Measurements from ENCODE around the gene CPA2.
"Not testable (repeated sequence)": the region's sequence is repeated elsewhere in the genome, so short reads cannot be mapped to it uniquely, and the experiment has no call there.

CPA2 gene

GRCh38 chr7:130266258-130266960 is at the start of gene CPA2:
TSS of gene CPA2 (plus strand) at chr7:130266863. CDS start at chr7:130266882, 19 bp downstream.
- no peak within 1 kb of the TSS for H3K4me3 ChIP-seq (replicated peaks; ENCODE audit: low read depth, low read length)
- no peak for TF ChIP-seq CTCF (IDR thresholded peaks at IDR 0.05; ENCODE audit: low read length, missing control alignments)
- DNase-seq (ENCODE audit: low read depth): no peak

- no peak for TF ChIP-seq CTCF (IDR thresholded peaks at IDR 0.05; ENCODE audit: low read length, missing control alignments)
- DNase-seq (ENCODE audit: low read depth): no peak
- no peak overlapping the region for H3K4me3 ChIP-seq (replicated peaks; ENCODE audit: low read depth, low read length)
Observed at GRCh38 chr7:130218806-130219620, 47.6 kb upstream of the CPA2 start.

DNA sequence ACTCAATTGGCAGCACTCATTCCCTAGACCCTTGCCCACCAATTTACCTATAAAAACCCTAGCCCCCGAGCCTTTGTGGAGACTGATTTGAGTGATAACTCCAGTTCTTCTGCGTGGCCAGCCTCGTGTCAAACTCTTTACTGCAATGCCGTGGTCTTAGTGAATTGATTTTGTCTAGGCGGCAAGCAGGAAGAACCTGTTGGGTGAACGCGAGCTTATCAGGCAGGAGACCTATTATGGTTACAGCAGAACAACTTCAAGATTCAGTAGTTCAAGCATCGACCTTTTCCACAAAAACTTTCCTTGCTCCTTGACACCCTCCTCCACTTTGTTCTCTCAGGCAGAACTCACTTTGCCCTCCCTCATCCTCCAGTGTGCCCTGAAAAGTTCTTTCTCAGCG is 46.8 kb upstream of the CPA2 start:
- no peak for TF ChIP-seq CTCF (IDR thresholded peaks at IDR 0.05; ENCODE audit: low read length, missing control alignments)
- DNase-seq (ENCODE audit: low read depth): no peak
- no peak overlapping the region for H3K4me3 ChIP-seq (replicated peaks; ENCODE audit: low read depth, low read length)

GRCh38 chr7:130221746-130222145 is 44.9 kb upstream of the CPA2 start:
- H3K4me3 ChIP-seq (replicated peaks; ENCODE audit: low read depth, low read length): no peak overlapping the region
- TF ChIP-seq CTCF (IDR thresholded peaks at IDR 0.05; ENCODE audit: low read length, missing control alignments): no peak
- DNase-seq (ENCODE audit: low read depth): no peak

DNA sequence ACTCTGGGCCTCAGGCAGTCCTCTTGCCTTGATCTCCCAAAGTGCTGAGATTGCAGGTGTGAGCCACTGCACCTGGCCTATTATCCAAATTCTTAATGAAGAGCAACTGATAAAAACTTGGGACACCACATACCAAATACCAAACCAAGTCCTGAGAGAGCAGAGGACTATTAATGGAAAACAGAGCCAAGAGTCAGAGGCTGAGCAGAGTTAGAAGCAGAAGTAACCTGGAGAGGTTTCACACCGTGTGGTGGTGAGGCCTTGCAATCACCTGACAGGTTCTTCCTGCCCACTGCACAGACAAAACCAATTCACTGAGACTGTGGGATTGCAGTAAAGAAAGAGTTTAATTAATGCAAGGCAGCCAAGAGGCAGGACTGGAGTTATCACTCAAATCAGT is 43.0 kb upstream of the CPA2 start:
- DNase-seq (ENCODE audit: low read depth): no peak
- H3K4me3 ChIP-seq (replicated peaks; ENCODE audit: low read depth, low read length): no peak overlapping the region
- no peak for TF ChIP-seq CTCF (IDR thresholded peaks at IDR 0.05; ENCODE audit: low read length, missing control alignments)

- no peak for TF ChIP-seq CTCF (IDR thresholded peaks at IDR 0.05; ENCODE audit: low read length, missing control alignments)
- H3K4me3 ChIP-seq (replicated peaks; ENCODE audit: low read depth, low read length): no peak overlapping the region
- DNase-seq (ENCODE audit: low read depth): no peak
Observed at GRCh38 chr7:130224210-130224609, 42.5 kb upstream of the CPA2 start.

DNA sequence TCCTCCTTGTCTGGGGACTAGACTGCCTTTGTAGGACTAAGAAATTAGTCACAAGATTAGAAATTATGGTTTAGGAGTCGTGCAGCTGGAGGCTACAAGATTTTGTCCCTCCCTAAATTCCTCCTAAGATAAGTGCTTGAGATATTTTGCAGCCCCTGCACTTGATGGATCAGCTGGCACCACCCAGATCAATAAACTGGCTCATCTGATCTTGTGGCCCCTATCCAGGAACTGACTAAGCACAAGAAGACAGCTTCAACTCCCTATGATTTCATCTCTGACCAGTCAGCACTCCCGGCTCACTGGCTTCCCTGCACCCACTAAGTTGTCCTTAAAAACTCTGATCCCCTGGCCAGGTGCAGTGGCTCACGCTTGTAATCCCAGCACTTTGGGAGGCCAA is 41.7 kb upstream of the CPA2 start:
- H3K4me3 ChIP-seq (replicated peaks; ENCODE audit: low read depth, low read length): not testable (repeated sequence)
- DNase-seq (ENCODE audit: low read depth): peak; percentile 22

All from fibroblast of pulmonary artery (primary cell).